ENCODE results near the gene AP1G2.

DNA sequence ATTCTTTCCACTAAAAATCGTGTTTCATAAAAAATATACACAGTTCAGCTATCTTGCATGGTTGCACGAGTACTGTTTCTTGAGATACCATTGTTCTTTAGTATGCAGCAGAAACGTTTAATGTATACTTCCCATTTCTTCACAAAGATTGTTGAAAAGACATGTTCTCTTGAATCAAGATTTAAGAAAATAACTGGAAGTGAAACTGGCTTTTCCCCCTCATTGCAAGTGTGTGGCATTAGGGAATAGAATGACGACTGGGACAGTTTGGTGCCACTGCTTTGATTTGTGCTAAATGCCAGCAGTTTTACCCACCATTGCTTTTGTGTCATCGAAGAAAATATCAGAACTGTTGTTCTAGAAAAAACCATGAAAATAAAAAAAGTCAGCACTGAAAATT lies 48.3 kb upstream of the AP1G2 start:
- no peak for TF ChIP-seq POLR2A (IDR thresholded peaks at IDR 0.05)
- TF ChIP-seq, protein P1, sequence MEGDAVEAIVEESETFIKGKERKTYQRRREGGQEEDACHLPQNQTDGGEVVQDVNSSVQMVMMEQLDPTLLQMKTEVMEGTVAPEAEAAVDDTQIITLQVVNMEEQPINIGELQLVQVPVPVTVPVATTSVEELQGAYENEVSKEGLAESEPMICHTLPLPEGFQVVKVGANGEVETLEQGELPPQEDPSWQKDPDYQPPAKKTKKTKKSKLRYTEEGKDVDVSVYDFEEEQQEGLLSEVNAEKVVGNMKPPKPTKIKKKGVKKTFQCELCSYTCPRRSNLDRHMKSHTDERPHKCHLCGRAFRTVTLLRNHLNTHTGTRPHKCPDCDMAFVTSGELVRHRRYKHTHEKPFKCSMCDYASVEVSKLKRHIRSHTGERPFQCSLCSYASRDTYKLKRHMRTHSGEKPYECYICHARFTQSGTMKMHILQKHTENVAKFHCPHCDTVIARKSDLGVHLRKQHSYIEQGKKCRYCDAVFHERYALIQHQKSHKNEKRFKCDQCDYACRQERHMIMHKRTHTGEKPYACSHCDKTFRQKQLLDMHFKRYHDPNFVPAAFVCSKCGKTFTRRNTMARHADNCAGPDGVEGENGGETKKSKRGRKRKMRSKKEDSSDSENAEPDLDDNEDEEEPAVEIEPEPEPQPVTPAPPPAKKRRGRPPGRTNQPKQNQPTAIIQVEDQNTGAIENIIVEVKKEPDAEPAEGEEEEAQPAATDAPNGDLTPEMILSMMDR (IDR thresholded peaks at IDR 0.05): no peak
